GM23338 (cell line): ENCODE data around the gene HECTD1. TPM values are rescaled to one million over a fixed set of nuclear protein-coding genes. Genes with fewer than 3 reads are reported as not detected.

Experiments
- ATAC-seq: fragments of 200-7000 bp; cut with Tn5 transposase; 3 replicates; pipeline ENCODE4 v1.9.1; 2020
- DNase-seq: peaks from one replicate; pipeline ENCODE4 v3.0.0-alpha.2; 2015; ENCODE audit warnings: low spot score
- H2AFZ ChIP-seq: fragments of 200-600 bp; sonication (generic); 2 replicates; pipeline ENCODE4 v1.8.0; 2016; ENCODE audit warnings: antibody characterized with exemption, mild to moderate bottlenecking, moderate library complexity
- H3F3A ChIP-seq: fragments of 200-600 bp; sonication (generic); replicated peaks from 2 replicates; pipeline ENCODE4 v1.8.0; 2017; ENCODE audit warnings: antibody characterized with exemption, mixed run types, low read depth
- H3K27ac ChIP-seq: fragments of 200-600 bp; sonication (generic); 2 replicates; pipeline ENCODE4 v1.6.1; 2016; ENCODE audit warnings: low read depth
- H3K27me3 ChIP-seq: fragments of 200-600 bp; sonication (generic); 2 replicates; pipeline ENCODE4 v1.8.0; 2016; ENCODE audit warnings: mild to moderate bottlenecking, mixed run types, moderate library complexity; ENCODE audit not compliant: insufficient read depth
- H3K36me3 ChIP-seq: fragments of 200-600 bp; sonication (generic); 2 replicates; pipeline ENCODE4 v1.8.0; 2016; ENCODE audit warnings: mild to moderate bottlenecking; ENCODE audit not compliant: insufficient read depth
- H3K4me1 ChIP-seq: fragments of 200-600 bp; sonication (generic); 2 replicates; pipeline ENCODE4 v1.8.0; 2016; ENCODE audit warnings: mild to moderate bottlenecking, moderate library complexity; ENCODE audit not compliant: insufficient read depth
- H3K4me2 ChIP-seq: fragments of 200-600 bp; sonication (generic); 2 replicates; pipeline ENCODE4 v1.7.1; 2017; ENCODE audit warnings: mixed run types
- H3K4me3 ChIP-seq: fragments of 200-600 bp; sonication (generic); 2 replicates; pipeline ENCODE4 v1.6.1; 2016; ENCODE audit warnings: mixed run types
- H3K79me2 ChIP-seq: fragments of 200-600 bp; sonication (generic); replicated peaks from 2 replicates; pipeline ENCODE4 v1.8.0; 2017; ENCODE audit warnings: mild to moderate bottlenecking; ENCODE audit not compliant: insufficient read depth
- H3K9me2 ChIP-seq: fragments of 200-600 bp; sonication (generic); 2 replicates; pipeline ENCODE4 v1.8.0; 2017; ENCODE audit not compliant: insufficient read depth
- H4K20me1 ChIP-seq: fragments of 200-600 bp; sonication (generic); replicated peaks from 2 replicates; pipeline ENCODE4 v1.8.0; 2017; ENCODE audit warnings: mild to moderate bottlenecking; ENCODE audit not compliant: insufficient read depth
- H3K27ac Mint-ChIP-seq: 2 replicates; pipeline ENCODE4 v1.8.0; 2020; ENCODE audit warnings: inconsistent platforms, mild to moderate bottlenecking, moderate library complexity, mixed read lengths
- H3K27me3 Mint-ChIP-seq: 3 replicates; pipeline ENCODE4 v1.8.0; 2022; ENCODE audit warnings: low read depth, mild to moderate bottlenecking, moderate library complexity, mixed read lengths, inconsistent platforms; ENCODE audit not compliant: insufficient read depth, poor library complexity
- H3K36me3 Mint-ChIP-seq: 3 replicates; pipeline ENCODE4 v1.8.0; 2021; ENCODE audit warnings: low read depth, mild to moderate bottlenecking, inconsistent platforms, moderate library complexity, mixed read lengths
- H3K4me1 Mint-ChIP-seq: 3 replicates; pipeline ENCODE4 v1.8.0; 2020; ENCODE audit warnings: mild to moderate bottlenecking, inconsistent platforms, mixed read lengths
- H3K4me3 Mint-ChIP-seq: 3 replicates; pipeline ENCODE4 v1.8.0; 2021; ENCODE audit warnings: moderate library complexity, mild to moderate bottlenecking, inconsistent platforms, mixed read lengths
- H3K9me3 Mint-ChIP-seq: 3 replicates; pipeline ENCODE4 v1.8.0; 2020; ENCODE audit warnings: moderate library complexity, mild to moderate bottlenecking, inconsistent platforms, mixed read lengths
- CREB1 ChIP-seq: fragments of 250-450 bp; sonication (Bioruptor Pico); IDR thresholded peaks from 2 replicates; pipeline ENCODE4 v1.5.0; 2020; ENCODE audit warnings: low read depth, mild to moderate bottlenecking, moderate library complexity
- ETS1 ChIP-seq: IDR thresholded peaks from 2 replicates; pipeline ENCODE4 v1.6.1; 2016; ENCODE audit warnings: antibody characterized with exemption
- EZH2 ChIP-seq: fragments of 200-600 bp; sonication (generic); IDR thresholded peaks from one replicate; pipeline ENCODE4 v1.8.0; 2017; ENCODE audit warnings: antibody characterized with exemption, mild to moderate bottlenecking, low read depth; ENCODE audit not compliant: unreplicated experiment
- EZH2phosphoT487 ChIP-seq: fragments of 200-600 bp; sonication (generic); IDR thresholded peaks from one replicate; pipeline ENCODE4 v1.8.1; 2018; ENCODE audit warnings: antibody characterized with exemption; ENCODE audit not compliant: unreplicated experiment
- JUNB ChIP-seq: IDR thresholded peaks from one replicate; pipeline ENCODE4 v1.6.1; 2016; ENCODE audit warnings: antibody characterized with exemption; ENCODE audit not compliant: unreplicated experiment
- NANOG ChIP-seq: IDR thresholded peaks from 2 replicates; pipeline ENCODE4 v1.6.1; 2016; ENCODE audit warnings: antibody characterized with exemption, borderline replicate concordance
- POLR2AphosphoS5 ChIP-seq: IDR thresholded peaks from 2 replicates; pipeline ENCODE4 v1.6.1; 2016; ENCODE audit warnings: antibody characterized with exemption, low read depth
- STAT1 ChIP-seq: IDR thresholded peaks from one replicate; pipeline ENCODE4 v1.6.1; 2016; ENCODE audit warnings: antibody characterized with exemption; ENCODE audit not compliant: unreplicated experiment
- ZNF114 ChIP-seq: fragments of 250-450 bp; sonication (Bioruptor Pico); IDR thresholded peaks from 2 replicates; pipeline ENCODE4 v1.5.0; 2020; ENCODE audit warnings: mild to moderate bottlenecking, moderate library complexity
- ZNF331 ChIP-seq: fragments of 250-450 bp; sonication (Bioruptor Pico); IDR thresholded peaks from 2 replicates; pipeline ENCODE4 v1.5.0; 2020; ENCODE audit warnings: low read depth, mild to moderate bottlenecking, moderate library complexity
- ZNF462 ChIP-seq: fragments of 250-450 bp; sonication (Bioruptor Pico); IDR thresholded peaks from 2 replicates; pipeline ENCODE4 v1.5.0; 2020; ENCODE audit warnings: mild to moderate bottlenecking, moderate library complexity
- polyA plus RNA-seq: library from polyadenylated mRNA; unstranded; fragments of >200 nt; fragmentation: Nextera tagmentation; extraction: Ambion mirVana; gene quantifications from 2 replicates; pipeline ENCODE4 v1.2.1, GENCODE V29; 2016
- total RNA-seq: library from RNA; depleted of rRNA; stranded (reverse); fragments of >200 nt; shearing (Covaris generic); gene quantifications from 2 replicates; pipeline ENCODE4 v1.2.3, GENCODE V29; 2014
- TF ChIP-seq, protein P1 (sequence below): IDR thresholded peaks from one replicate; pipeline ENCODE4 v1.6.1; 2018; ENCODE audit warnings: antibody characterized with exemption; ENCODE audit not compliant: unreplicated experiment
- TF ChIP-seq, protein P2 (sequence below), 2 experiments: fragments of 200-600 bp in 1 of 2; sonication (generic) in 1 of 2; conservative IDR thresholded peaks; 2 replicates each; pipeline versions ENCODE4 v1.5.1 to v1.6.1; 2016 to 2017; ENCODE audit warnings: antibody characterized with exemption in 2 of 2, low read depth in 2 of 2, mild to moderate bottlenecking in 2 of 2, moderate library complexity in 1 of 2

HECTD1 gene
- total and polyA plus RNA-seq, 2 experiments from 2014 or later = 42.1 to 132 TPM

GRCh38 chr14:31080484-31080883 is 127.1 kb downstream of the HECTD1 start:
- no peak for DNase-seq
- Histone ChIP-seq H3K4me1 (no peaks in the 10 kb centered on the region), H3K9me2 (no peaks in the 10 kb centered on the region), H3K27me3 (no peaks in the 10 kb centered on the region), H3K27ac (no peak overlapping the region), H2AFZ (no peak overlapping the region), H3K36me3 (no peaks in the 10 kb centered on the region), H3K4me3 (no peak overlapping the region), H3K79me2 (no peaks in the 10 kb centered on the region), H3K4me2 (no peak overlapping the region), H3F3A (no peaks in the 10 kb centered on the region), H4K20me1 (no peaks in the 10 kb centered on the region)
- Mint-ChIP-seq H3K9me3 (no peaks in the 10 kb centered on the region), H3K27me3 (no peaks in the 10 kb centered on the region), H3K4me3 (no peak overlapping the region), H3K27ac (no peak overlapping the region), H3K4me1 (no peaks in the 10 kb centered on the region), H3K36me3 (peaks cover 1% of the 10 kb centered on the region; the same call in 1 of the 3 replicates)
- TF ChIP-seq JUNB (no peak), EZH2phosphoT487 (no peak), EZH2 (no peak), CREB1 (CRISPR knock-in tag) (no peak), ZNF462 (no peak), ETS1 (no peak), NANOG (no peak), POLR2AphosphoS5 (no peak), ZNF114 (CRISPR knock-in tag) (no peak), STAT1 (no peak), ZNF331 (CRISPR knock-in tag) (no peak)
- TF ChIP-seq, protein P1, sequence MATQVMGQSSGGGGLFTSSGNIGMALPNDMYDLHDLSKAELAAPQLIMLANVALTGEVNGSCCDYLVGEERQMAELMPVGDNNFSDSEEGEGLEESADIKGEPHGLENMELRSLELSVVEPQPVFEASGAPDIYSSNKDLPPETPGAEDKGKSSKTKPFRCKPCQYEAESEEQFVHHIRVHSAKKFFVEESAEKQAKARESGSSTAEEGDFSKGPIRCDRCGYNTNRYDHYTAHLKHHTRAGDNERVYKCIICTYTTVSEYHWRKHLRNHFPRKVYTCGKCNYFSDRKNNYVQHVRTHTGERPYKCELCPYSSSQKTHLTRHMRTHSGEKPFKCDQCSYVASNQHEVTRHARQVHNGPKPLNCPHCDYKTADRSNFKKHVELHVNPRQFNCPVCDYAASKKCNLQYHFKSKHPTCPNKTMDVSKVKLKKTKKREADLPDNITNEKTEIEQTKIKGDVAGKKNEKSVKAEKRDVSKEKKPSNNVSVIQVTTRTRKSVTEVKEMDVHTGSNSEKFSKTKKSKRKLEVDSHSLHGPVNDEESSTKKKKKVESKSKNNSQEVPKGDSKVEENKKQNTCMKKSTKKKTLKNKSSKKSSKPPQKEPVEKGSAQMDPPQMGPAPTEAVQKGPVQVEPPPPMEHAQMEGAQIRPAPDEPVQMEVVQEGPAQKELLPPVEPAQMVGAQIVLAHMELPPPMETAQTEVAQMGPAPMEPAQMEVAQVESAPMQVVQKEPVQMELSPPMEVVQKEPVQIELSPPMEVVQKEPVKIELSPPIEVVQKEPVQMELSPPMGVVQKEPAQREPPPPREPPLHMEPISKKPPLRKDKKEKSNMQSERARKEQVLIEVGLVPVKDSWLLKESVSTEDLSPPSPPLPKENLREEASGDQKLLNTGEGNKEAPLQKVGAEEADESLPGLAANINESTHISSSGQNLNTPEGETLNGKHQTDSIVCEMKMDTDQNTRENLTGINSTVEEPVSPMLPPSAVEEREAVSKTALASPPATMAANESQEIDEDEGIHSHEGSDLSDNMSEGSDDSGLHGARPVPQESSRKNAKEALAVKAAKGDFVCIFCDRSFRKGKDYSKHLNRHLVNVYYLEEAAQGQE = no peak
- TF ChIP-seq, protein P2, sequence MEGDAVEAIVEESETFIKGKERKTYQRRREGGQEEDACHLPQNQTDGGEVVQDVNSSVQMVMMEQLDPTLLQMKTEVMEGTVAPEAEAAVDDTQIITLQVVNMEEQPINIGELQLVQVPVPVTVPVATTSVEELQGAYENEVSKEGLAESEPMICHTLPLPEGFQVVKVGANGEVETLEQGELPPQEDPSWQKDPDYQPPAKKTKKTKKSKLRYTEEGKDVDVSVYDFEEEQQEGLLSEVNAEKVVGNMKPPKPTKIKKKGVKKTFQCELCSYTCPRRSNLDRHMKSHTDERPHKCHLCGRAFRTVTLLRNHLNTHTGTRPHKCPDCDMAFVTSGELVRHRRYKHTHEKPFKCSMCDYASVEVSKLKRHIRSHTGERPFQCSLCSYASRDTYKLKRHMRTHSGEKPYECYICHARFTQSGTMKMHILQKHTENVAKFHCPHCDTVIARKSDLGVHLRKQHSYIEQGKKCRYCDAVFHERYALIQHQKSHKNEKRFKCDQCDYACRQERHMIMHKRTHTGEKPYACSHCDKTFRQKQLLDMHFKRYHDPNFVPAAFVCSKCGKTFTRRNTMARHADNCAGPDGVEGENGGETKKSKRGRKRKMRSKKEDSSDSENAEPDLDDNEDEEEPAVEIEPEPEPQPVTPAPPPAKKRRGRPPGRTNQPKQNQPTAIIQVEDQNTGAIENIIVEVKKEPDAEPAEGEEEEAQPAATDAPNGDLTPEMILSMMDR (conservative IDR thresholded peaks at IDR 0.05; ENCODE audit: low read depth in 2 of 2) = no peak
- no peak for ATAC-seq
